ENCODE results near the gene TEKTIP1.

TEKTIP1 gene

GRCh38 chr19:3538965-3539755 is at the start of gene TEKTIP1:
Gene TEKTIP1 (plus strand): TSS chr19:3539174. CDS start chr19:3539178, 4 bp downstream.
- DNase-seq (ENCODE audit: low read depth) = no peak

DNA sequence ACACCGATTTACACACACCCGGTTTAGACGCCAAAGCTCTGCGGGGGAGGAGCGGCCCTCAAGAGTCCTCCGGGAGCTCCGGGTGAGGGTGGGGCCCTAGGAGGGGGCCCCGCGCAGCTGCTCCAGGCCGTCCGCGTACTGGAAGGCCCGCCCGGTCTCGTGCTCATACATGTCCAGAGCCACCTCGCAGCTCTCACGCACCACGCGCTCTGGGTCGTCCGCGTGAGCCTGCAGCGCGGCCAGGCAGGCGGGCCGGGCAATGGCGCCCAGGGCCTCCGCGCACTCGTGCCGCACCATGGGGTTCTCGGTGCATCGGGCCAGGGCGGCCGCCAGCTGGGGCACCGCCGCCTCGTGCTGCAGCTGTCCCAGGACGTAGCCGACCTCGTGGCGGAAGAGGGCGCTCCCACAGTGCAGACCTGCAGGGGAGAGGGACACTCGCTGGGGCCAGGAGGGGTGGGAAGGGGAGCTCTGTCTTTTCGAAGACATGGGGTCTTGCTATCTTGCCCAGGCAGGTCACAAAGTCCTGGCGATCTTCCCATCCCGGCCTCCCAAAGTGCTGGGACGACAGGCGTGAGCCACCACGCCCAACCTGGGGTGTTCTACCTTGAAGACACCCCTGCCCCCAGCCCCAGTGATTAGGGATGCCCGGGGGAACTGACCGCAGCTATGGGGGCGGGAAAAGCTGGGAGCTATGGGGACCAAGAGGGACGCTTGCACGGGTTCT is 47.4 kb upstream of the TEKTIP1 start:
- no peak for DNase-seq (ENCODE audit: low read depth)

GRCh38 chr19:3492131-3492839 is 46.7 kb upstream of the TEKTIP1 start:
- no peak for DNase-seq (ENCODE audit: low read depth)

- DNase-seq (ENCODE audit: low read depth) = no peak
These were observed 46.1 kb upstream of the TEKTIP1 start for GRCh38 chr19:3492919-3493318.

- DNase-seq (ENCODE audit: low read depth) = no peak
These were observed 45.3 kb upstream of the TEKTIP1 start for GRCh38 chr19:3493651-3494050.

GRCh38 chr19:3494051-3494450 is 44.9 kb upstream of the TEKTIP1 start:
- no peak for DNase-seq (ENCODE audit: low read depth)

GRCh38 chr19:3494559-3494958 is 44.4 kb upstream of the TEKTIP1 start:
- DNase-seq (ENCODE audit: low read depth) = no peak

GRCh38 chr19:3496392-3497273 is 42.3 kb upstream of the TEKTIP1 start:
- DNase-seq (ENCODE audit: low read depth) = no peak

DNA sequence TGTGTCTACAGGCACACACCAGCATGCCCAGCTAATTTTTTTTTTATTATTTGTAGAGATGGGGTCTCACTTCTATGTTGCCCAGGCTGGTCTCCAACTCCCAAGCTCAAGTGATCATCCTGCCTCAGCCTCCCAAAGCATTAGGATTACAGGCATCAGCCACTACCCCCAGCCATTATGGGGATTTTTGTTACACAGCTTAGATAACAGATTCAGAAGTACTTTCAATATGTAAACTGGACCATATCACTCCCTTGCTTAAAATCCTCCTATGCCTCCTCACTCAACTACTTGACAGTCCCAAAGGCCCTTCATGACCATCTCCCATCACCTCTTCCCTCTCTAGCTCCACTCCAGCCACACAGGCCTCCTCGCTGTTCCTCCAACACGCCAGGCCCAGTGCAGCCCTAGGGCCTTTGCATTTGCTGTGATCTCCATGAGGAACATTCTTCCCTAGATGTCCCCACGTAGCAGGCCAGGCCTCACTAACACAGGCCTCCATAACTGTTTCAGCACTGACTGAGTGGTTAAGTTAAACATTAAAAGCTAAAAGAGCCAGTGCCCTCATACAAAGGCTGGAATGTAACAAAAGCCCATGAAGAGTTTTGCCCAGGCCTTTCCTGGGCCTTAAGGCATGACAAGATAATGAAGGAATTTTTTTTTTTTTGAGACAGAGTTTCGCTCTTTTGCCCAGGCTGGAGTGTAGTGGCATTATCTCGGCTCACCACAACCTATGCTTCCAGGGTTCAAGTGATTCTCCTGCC is 41.0 kb upstream of the TEKTIP1 start:
- DNase-seq (ENCODE audit: low read depth) = no peak

- no peak for DNase-seq (ENCODE audit: low read depth)
These were observed 39.1 kb upstream of the TEKTIP1 start for GRCh38 chr19:3499738-3500428.

DNA sequence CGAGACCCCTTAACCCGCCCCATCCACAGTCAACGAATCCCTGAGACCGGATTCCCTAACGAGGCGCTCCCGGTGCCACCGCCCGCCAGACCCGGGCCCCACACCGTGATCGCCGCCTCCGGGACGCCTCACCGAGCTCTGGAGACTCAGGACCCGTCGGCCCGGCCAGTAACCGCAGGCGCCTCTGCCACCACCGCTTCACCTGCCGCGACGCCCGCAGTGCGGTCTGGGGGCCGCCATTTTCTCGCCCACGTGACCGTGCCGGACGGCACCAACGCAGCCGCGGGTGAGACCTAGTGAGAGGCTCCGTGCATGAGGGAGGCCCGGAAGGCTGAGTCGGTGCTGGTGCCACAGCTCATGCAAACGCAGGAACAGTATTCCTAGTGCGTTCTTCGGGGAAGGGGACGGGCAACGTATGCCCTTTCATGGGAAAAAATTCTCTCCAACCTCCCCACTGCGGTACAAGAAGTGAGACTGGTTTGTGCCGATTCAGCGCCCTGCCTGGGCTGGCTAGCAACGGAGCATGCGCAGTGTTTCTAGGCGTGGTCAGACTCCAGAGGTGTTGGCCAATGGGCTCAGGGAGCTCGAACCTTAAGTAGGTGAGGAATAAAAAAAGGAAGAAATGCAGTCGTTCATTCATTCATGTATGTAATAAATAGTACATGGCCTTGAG is 38.4 kb upstream of the TEKTIP1 start, which contains the start of gene DOHH:
Gene DOHH, minus strand, starts transcription at position 246 of the 673 bp plus-strand sequence. CDS start 3,860 bp downstream, outside the sequence.
- DNase-seq (ENCODE audit: low read depth) = peak; percentile 94

GRCh38 chr19:3501780-3502179 is 37.2 kb upstream of the TEKTIP1 start:
- no peak for DNase-seq (ENCODE audit: low read depth)

- DNase-seq (ENCODE audit: low read depth) = no peak
These were observed 35.9 kb upstream of the TEKTIP1 start for GRCh38 chr19:3503036-3503572.

- DNase-seq (ENCODE audit: low read depth) = no peak
These were observed 34.2 kb upstream of the TEKTIP1 start for GRCh38 chr19:3504735-3505134.

DNA sequence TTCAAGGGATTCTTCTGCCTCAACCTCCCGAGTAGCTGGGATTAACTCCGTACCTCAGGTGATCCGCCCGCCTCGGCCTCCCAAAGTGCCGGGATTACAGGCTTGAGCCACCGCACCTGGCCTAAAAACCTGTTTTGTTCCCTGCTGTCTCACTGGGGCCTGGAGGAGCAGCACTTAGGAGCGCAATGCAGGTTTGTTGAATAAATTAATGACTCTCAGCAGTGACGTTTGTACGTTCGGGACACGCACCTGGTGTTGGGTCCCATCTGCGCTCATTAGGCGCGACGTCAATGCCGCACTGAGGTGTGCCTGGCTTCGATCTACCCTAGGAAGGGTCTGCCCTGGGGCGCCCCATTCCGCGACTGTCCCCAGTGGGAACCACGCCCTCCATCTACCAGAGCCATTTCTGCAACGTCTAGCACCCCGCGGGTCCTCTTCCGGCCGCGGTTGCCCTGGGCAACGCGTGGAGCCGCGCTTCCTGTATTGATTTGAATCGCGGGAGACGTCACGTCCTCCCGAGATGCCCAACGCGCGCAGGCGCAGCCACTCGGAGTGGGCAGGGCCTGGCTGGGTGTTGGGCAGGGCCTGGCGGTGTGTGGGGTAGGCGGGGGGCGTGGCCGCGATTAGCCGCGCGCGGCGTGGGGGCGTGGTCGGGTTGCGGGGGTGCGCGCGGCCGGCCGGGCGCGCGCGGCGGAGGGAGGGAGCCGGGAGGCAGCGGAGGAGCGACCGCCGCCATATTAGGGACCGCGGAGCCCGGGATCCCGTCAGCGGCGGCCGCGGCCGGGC is 33.2 kb upstream of the TEKTIP1 start, which contains the start of gene FZR1:
Gene FZR1, plus strand, starts transcription at position 714 of the 786 bp plus-strand sequence. CDS start 16,679 bp downstream, outside the sequence.
- peak; percentile 90 for DNase-seq (ENCODE audit: low read depth)

GRCh38 chr19:3506384-3507340 is 32.3 kb upstream of the TEKTIP1 start:
- DNase-seq (ENCODE audit: low read depth) = no peak

Data from HS-27A (cell line).